A673 (cell line): ENCODE data around the gene PLEKHF1. TPM values are rescaled to one million over a fixed set of nuclear protein-coding genes. Genes with fewer than 3 reads are reported as not detected.

Experiments used
- BruUV-seq: library from RNA; stranded (reverse); fragments of 400-500 nt; replicated peaks from 2 replicates; lab custom pipeline; 2021; lab: Mats Ljungman, UMichigan
- CTCF ChIA-PET: fragments of 300-600 bp; sonication (Branson Sonifier 250); formaldehyde crosslinking; loops from one replicate; lab custom pipeline; 2022; ENCODE audit warnings: antibody characterized with exemption; lab: Charles Lee
- POLR2A ChIA-PET: fragments of 300-600 bp; sonication (Branson Sonifier 250); formaldehyde crosslinking; loops from one replicate; lab custom pipeline; 2022; ENCODE audit warnings: antibody characterized with exemption; ENCODE audit not compliant: low non-redundant PET; lab: Charles Lee
- DNase-seq: peaks from one replicate; pipeline ENCODE4 v3.0.0-alpha.2; 2015; ENCODE audit warnings: low spot score
- H3K27ac ChIP-seq: fragments of 200-600 bp; sonication (generic); 2 replicates; pipeline ENCODE4 v1.5.1; 2016; ENCODE audit warnings: mixed run types, low read depth, mild to moderate bottlenecking, mixed read lengths, antibody characterized with exemption, low read length; ENCODE audit not compliant: poor library complexity, severe bottlenecking
- H3K27me3 ChIP-seq: fragments of 200-600 bp; sonication (generic); replicated peaks from 2 replicates; pipeline ENCODE4 v1.6.1; 2017; ENCODE audit warnings: mixed run types, low read depth, mild to moderate bottlenecking, mixed read lengths, antibody characterized with exemption, low read length; ENCODE audit not compliant: insufficient read depth, poor library complexity
- H3K36me3 ChIP-seq: fragments of 200-600 bp; sonication (generic); 2 replicates; pipeline ENCODE4 v1.6.1; 2016; ENCODE audit warnings: mixed run types, mild to moderate bottlenecking, mixed read lengths, antibody characterized with exemption, low read length; ENCODE audit not compliant: insufficient read depth, poor library complexity, severe bottlenecking
- H3K4me1 ChIP-seq: fragments of 200-600 bp; sonication (generic); 2 replicates; pipeline ENCODE4 v1.6.1; 2017; ENCODE audit warnings: mixed run types, mild to moderate bottlenecking, mixed read lengths, antibody characterized with exemption, low read length; ENCODE audit not compliant: insufficient read depth, poor library complexity, severe bottlenecking
- H3K4me3 ChIP-seq: fragments of 200-600 bp; sonication (generic); 2 replicates; pipeline ENCODE4 v1.5.1; 2016; ENCODE audit warnings: low read depth, mixed run types, mild to moderate bottlenecking, mixed read lengths, low read length; ENCODE audit not compliant: poor library complexity, severe bottlenecking
- H3K9me3 ChIP-seq: fragments of 200-600 bp; sonication (generic); 2 replicates; pipeline ENCODE4 v1.6.1; 2016; ENCODE audit warnings: mixed run types, low read depth, mild to moderate bottlenecking, mixed read lengths, antibody characterized with exemption, low read length; ENCODE audit not compliant: poor library complexity, severe bottlenecking
- CTCF ChIP-seq: fragments of 300-800, 200-600 bp; sonication (generic); conservative IDR thresholded peaks from 2 replicates; pipeline ENCODE4 v1.5.1; 2017; ENCODE audit warnings: low read depth, mild to moderate bottlenecking, antibody characterized with exemption, low read length, moderate library complexity, mixed read lengths
- EZH2 ChIP-seq: fragments of 200-600 bp; sonication (generic); IDR thresholded peaks from 2 replicates; pipeline ENCODE4 v1.6.1; 2017; ENCODE audit warnings: borderline replicate concordance, low read depth, mild to moderate bottlenecking, mixed read lengths, antibody characterized with exemption, low read length; ENCODE audit not compliant: poor library complexity, severe bottlenecking
- intact Hi-C: fragments of 100-400 bp; cut with micrococcal nuclease; formaldehyde crosslinking; loops from one replicate; pipeline ENCODE4 v1.10.0; 2022; ENCODE audit not compliant: unreplicated experiment
- total RNA-seq: library from RNA; stranded (reverse); gene quantifications from 2 replicates; pipeline ENCODE4 v1.2.3, GENCODE V29; 2021

The PLEKHF1 gene
- total RNA-seq, 1 experiment from 2014 or later = not detected

GRCh38 chr19:29683009-29683408 lies 17.7 kb downstream of the PLEKHF1 start:
- TF ChIP-seq CTCF (no peak), EZH2 (no peak)
- BruUV-seq = no TSS peak
- H3K4me1 ChIP-seq = no peaks in the 10 kb centered on the region
- H3K27me3 ChIP-seq = no peaks in the 10 kb centered on the region
- ChIA-PET POLR2A (no interaction called here), CTCF (no interaction called here)
- intact Hi-C loops = no loop called here
- no peaks in the 10 kb centered on the region for H3K36me3 ChIP-seq
- H3K9me3 ChIP-seq = no peaks in the 10 kb centered on the region
- no peak overlapping the region for H3K27ac ChIP-seq
- DNase-seq = no peak
- no peak overlapping the region for H3K4me3 ChIP-seq

DNA sequence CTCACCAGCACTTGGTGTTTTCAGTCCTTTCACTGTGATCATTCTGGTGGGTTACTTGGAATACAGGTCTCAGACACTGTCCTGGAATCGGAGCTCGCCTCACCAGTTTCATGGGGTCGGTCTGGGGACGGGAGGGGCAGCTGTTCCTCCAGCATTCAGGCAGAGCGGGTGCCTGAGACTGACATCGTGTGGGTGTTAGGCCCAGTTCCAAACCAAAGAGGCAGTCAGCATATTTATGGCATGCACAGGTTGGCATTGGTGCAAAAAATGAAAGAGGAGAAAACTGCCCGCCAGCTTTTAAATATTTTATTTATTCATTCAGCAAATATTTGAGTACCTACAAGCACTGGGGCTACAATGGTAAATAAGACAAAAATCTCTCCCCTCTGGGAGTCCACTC lies 20.1 kb downstream of the PLEKHF1 start:
- POLR2A ChIA-PET = no interaction called here

DNA sequence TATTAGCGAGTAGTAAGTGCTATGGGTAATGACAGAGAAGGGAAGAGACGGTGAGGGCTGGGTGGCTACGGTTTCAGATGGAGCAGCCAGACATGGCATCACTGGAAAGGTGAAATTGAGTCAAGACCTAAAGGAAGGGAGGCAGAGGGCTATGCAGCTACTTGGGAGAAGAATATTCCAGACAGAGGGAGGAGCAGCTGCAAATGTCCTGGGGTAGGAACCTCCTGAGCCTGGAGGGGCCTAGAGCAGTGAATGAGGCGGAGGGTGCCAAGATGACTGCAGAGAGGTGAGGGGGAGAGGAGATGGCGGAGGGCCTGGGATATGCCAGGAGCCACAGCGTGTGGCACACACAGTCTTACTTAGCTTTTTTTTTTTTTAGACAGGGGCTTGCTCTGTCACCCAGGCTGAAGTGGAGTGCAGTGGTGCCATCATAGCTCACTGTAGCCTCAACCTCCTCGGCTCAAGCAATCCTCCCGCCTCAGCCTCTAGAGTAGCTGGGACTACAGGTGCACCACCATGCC lies 21.1 kb downstream of the PLEKHF1 start:
- Histone ChIP-seq H3K9me3 (peaks cover 11% of the 10 kb centered on the region), H3K4me1 (no peaks in the 10 kb centered on the region), H3K27me3 (no peaks in the 10 kb centered on the region), H3K4me3 (no peak overlapping the region), H3K36me3 (no peaks in the 10 kb centered on the region), H3K27ac (no peak overlapping the region)
- no peak for DNase-seq
- BruUV-seq = no TSS peak
- CTCF ChIA-PET = no interaction called here
- POLR2A ChIA-PET = no interaction called here
- intact Hi-C loops = no loop called here
- TF ChIP-seq CTCF (no peak), EZH2 (no peak)

More for the DNA sequence above, 20.1 kb downstream of the PLEKHF1 start:
- Histone ChIP-seq H3K9me3 (peaks cover 5% of the 10 kb centered on the region), H3K4me3 (no peak overlapping the region), H3K36me3 (no peaks in the 10 kb centered on the region), H3K27ac (no peak overlapping the region), H3K4me1 (no peaks in the 10 kb centered on the region), H3K27me3 (no peaks in the 10 kb centered on the region)
- BruUV-seq = no TSS peak
- no peak for DNase-seq
- no peak for TF ChIP-seq CTCF
- TF ChIP-seq EZH2 = no peak
- CTCF ChIA-PET = no interaction called here
- intact Hi-C loops = no loop called here
